GM12873 (cell line): ENCODE data around the gene CLMN.

Experiments used
- CTCF ChIP-seq: IDR thresholded peaks from 2 replicates; pipeline ENCODE4 v1.5.1; 2012; ENCODE audit warnings: low read depth, mild to moderate bottlenecking, moderate library complexity, low read length, control low read depth; ENCODE audit not compliant: insufficient read depth; ENCODE audit errors: missing control alignments

Gene CLMN

GRCh38 chr14:95250140-95250769, 69.5 kb downstream of the CLMN start:
- TF ChIP-seq CTCF = no peak

GRCh38 chr14:95248432-95248831, 71.3 kb downstream of the CLMN start:
- no peak for TF ChIP-seq CTCF

GRCh38 chr14:95246870-95247269, 72.8 kb downstream of the CLMN start:
- TF ChIP-seq CTCF = no peak

GRCh38 chr14:95245334-95245733, 74.4 kb downstream of the CLMN start:
- TF ChIP-seq CTCF = no peak

- TF ChIP-seq CTCF = no peak
These were observed 75.1 kb downstream of the CLMN start for GRCh38 chr14:95244587-95244986.

- no peak for TF ChIP-seq CTCF
These were observed 76.8 kb downstream of the CLMN start for GRCh38 chr14:95242870-95243269.

GRCh38 chr14:95240859-95241813, 78.6 kb downstream of the CLMN start:
- TF ChIP-seq CTCF = no peak
